ENCODE results near the gene ZNF442. TPM values are rescaled to one million over a fixed set of nuclear protein-coding genes. Genes with fewer than 3 reads are reported as not detected.

The ZNF442 gene
- total RNA-seq, 1 donor from 2014 or later: 5.1 TPM

DNA sequence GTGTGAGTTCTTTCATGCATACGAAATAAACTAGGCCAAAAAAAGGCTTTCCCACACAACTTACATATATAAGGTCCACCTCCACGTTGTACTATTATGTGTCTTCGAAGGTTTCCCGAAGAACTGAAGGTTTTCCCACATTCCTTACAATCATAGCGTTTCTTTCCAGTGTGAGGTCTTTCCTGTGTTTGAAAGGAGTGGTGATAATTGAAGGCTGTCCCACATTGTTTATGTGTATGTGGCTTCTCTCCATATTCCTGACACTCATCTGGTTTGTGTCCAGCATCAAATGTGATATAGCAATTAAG lies 14.6 kb downstream of the ZNF442 start:
- peaks cover 57% of the 10 kb centered on the region for H3K9me3 ChIP-seq
- intact Hi-C loops (cut with DNase I): no loop called here
- peaks cover 19% of the 10 kb centered on the region for H3K36me3 ChIP-seq
- H3K27me3 ChIP-seq: no peaks in the 10 kb centered on the region
- no peak for DNase-seq
- H3K4me1 ChIP-seq: no peaks in the 10 kb centered on the region
- no peak overlapping the region for H3K4me3 ChIP-seq
- ATAC-seq: no peak
- TF ChIP-seq, protein P1, sequence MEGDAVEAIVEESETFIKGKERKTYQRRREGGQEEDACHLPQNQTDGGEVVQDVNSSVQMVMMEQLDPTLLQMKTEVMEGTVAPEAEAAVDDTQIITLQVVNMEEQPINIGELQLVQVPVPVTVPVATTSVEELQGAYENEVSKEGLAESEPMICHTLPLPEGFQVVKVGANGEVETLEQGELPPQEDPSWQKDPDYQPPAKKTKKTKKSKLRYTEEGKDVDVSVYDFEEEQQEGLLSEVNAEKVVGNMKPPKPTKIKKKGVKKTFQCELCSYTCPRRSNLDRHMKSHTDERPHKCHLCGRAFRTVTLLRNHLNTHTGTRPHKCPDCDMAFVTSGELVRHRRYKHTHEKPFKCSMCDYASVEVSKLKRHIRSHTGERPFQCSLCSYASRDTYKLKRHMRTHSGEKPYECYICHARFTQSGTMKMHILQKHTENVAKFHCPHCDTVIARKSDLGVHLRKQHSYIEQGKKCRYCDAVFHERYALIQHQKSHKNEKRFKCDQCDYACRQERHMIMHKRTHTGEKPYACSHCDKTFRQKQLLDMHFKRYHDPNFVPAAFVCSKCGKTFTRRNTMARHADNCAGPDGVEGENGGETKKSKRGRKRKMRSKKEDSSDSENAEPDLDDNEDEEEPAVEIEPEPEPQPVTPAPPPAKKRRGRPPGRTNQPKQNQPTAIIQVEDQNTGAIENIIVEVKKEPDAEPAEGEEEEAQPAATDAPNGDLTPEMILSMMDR (IDR thresholded peaks at IDR 0.05): no peak
- no peak overlapping the region for H3K27ac ChIP-seq

DNA sequence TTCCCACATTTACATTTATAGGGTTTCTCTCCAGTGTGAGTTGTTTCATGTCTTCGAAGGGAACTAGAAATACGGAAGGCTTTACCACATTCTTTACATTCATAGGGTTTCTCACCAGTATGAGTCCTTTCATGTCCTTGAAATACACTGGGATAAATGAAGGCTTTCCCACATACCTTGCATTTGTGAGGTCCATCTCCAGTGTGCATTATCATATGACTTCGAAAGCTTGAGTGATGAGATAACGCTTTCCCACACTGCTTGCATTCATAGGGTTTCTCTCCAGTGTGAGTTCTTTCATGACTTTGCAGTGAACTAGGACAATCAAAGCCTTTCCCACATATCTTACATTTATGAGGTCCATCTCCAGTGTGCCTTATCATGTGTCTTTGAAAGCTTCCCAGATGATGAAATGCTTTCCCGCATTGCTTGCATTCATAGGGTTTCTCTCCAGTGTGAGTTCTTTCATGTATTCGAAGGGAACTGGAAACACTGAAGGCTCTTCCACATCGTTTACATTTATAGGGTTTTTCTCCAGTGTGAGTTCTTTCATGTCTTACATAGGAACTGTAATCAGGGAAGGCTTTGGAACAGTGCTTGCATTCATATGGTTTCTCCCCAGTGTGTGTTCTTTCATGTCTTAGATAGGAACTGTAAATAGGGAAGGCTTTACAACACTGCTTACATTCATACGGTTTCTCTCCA lies 15.1 kb downstream of the ZNF442 start:
- no peak for ATAC-seq
- H3K4me3 ChIP-seq: no peak overlapping the region

DNA sequence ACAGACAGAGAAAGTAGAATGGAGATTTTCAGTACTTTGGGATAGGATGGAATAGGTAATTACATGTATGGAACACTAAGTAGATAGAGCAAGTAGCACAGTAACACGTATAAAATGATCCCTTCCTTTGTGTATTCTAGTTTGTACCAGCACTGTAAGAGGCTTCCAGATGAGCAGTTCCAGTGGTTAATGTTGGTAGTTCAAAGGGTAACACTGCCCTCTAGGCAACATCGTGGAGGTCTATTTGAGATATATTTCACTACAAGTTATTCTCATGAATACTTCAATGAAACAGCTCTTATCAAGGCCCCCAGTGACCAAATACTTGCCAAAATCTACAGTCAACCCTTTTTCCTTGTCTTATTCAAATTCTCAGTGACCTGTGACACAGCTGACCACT lies 18.6 kb downstream of the ZNF442 start:
- no peak for ATAC-seq
- no peak overlapping the region for H3K27ac ChIP-seq
- TF ChIP-seq, protein P1 (IDR thresholded peaks at IDR 0.05): no peak

More for the DNA sequence above, 15.1 kb downstream of the ZNF442 start:
- TF ChIP-seq, protein P1 (IDR thresholded peaks at IDR 0.05): no peak
- Histone ChIP-seq H3K4me1 (no peaks in the 10 kb centered on the region), H3K9me3 (peaks cover 57% of the 10 kb centered on the region), H3K27ac (no peak overlapping the region), H3K36me3 (peaks cover 19% of the 10 kb centered on the region), H3K27me3 (no peaks in the 10 kb centered on the region)
- DNase-seq: no peak
- intact Hi-C loops (cut with DNase I): no loop called here

DNA sequence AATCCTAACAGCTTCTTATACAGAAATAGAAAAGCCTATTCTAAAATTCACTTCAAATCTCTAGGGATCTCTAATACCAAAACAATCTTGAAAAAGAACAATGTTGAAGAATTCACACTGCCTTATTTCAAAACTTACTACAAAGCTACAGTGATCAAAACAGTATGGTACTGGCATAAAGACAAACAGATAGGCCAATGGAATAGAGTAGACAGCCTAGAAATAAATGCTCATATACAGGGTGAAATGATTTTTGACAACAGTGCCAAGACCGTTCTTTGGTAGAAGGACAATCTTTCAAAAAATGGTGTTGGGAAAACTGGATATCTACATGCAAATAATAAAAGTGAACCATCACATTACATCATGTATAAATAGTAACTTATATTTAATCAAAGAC lies 20.3 kb downstream of the ZNF442 start:
- TF ChIP-seq, protein P1 (IDR thresholded peaks at IDR 0.05): no peak
- Histone ChIP-seq H3K36me3 (peaks cover 3% of the 10 kb centered on the region), H3K27me3 (no peaks in the 10 kb centered on the region), H3K4me1 (no peaks in the 10 kb centered on the region), H3K27ac (no peak overlapping the region), H3K9me3 (peaks cover 26% of the 10 kb centered on the region), H3K4me3 (no peak overlapping the region)
- intact Hi-C loops (cut with DNase I): no loop called here
- no peak for ATAC-seq
- DNase-seq: no peak

More for the DNA sequence above, 18.6 kb downstream of the ZNF442 start:
- Histone ChIP-seq H3K27me3 (no peaks in the 10 kb centered on the region), H3K4me1 (no peaks in the 10 kb centered on the region), H3K4me3 (no peak overlapping the region), H3K9me3 (peaks cover 42% of the 10 kb centered on the region), H3K36me3 (peaks cover 19% of the 10 kb centered on the region)
- intact Hi-C loops (cut with DNase I): no loop called here
- DNase-seq: no peak

DNA sequence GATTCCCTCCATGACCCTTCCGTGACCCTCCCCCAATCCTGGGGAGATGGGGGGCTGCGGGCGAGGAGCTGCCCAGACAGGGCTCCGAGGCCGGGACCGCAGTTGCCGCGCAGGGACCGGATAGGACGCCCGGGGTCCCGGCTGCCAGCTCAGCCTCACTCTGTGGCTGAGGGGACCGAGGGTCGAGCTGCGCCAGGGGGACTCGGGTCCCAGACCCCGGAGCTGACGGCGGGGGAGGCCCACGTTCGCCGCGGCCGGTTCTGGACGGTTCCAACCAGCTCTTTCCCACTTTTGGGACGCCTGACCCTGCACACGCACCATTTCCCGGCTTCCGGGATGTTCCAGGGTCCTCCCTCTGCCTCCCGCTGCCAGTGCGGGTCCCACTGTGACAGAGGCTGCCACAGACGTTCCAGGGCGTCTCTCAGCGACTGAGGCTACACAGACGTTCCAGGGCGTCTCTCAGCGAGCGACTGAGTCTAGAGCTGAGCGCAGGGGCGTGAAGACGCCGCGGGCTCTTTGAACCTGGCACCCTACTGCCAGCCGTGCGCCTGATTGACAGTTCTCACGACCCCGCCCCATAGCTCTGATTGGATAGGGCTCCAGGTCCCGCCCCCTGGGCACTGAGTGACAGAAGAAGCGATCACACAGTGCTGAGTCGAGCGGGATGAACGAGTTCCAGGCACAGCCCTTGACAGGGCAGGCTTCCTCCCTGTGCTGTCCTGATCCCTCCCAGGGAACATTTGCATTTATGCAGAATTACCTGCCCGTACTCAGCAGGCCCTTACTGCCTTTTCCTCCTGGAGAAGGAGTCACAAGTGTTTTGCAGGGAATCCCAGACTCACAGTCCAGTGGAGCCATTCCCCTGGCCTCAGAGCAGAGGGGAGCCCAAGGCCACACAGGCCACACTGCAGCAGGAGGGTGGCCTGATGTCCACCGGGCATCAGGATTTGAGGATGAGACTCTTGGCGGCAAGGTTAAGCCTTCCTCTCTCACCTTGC lies 32.0 kb downstream of the ZNF442 start, which contains the start of gene ZNF563:
Gene ZNF563 (minus strand): TSS at position 472 of the 998 bp plus-strand sequence. CDS start 151 bp downstream, at position 321.
- peak; percentile 99 for DNase-seq
- TF ChIP-seq, protein P1 (IDR thresholded peaks at IDR 0.05): no peak
- peak; percentile 100 for ATAC-seq
- H3K4me3 ChIP-seq: peak within 1 kb of the TSS; percentile 67
- H3K27ac ChIP-seq: peak within 1 kb of the TSS; percentile 95
- no peaks in the 10 kb centered on the region for H3K9me3 ChIP-seq
- intact Hi-C loops (cut with DNase I): no loop called here
- H3K27me3 ChIP-seq: no peaks in the 10 kb centered on the region
- no peaks in the 10 kb centered on the region for H3K36me3 ChIP-seq
- peaks cover 14% of the 10 kb centered on the region for H3K4me1 ChIP-seq
